Stimulated activated CD4-positive, alpha-beta T cell treated with anti-CD3 and anti-CD28 coated beads, Interleukin-4, amount 100 ng/mL, for 48 hours (primary cell): ENCODE data around the gene FRMD7.
"Not testable (repeated sequence)": the region's sequence is repeated elsewhere in the genome, so short reads cannot be mapped to it uniquely, and the experiment has no call there.

Source experiments
- DNase-seq, 2 donors: peaks; one replicate each; pipeline ENCODE4 v3.0.0-alpha.2; 2020; ENCODE audit warnings: low read depth in 2 of 2

Gene FRMD7

GRCh38 chrX:132093239-132093860 lies 34.5 kb downstream of the FRMD7 start:
- no peak for DNase-seq

GRCh38 chrX:132092439-132093065 lies 35.3 kb downstream of the FRMD7 start:
- peak; percentile 20 to 32 for DNase-seq

- DNase-seq = no peak
These were observed 37.2 kb downstream of the FRMD7 start for GRCh38 chrX:132090403-132091159.

- no peak for DNase-seq
These were observed 39.0 kb downstream of the FRMD7 start for GRCh38 chrX:132088864-132089263.

GRCh38 chrX:132086672-132087071 lies 41.1 kb downstream of the FRMD7 start:
- no peak for DNase-seq

DNA sequence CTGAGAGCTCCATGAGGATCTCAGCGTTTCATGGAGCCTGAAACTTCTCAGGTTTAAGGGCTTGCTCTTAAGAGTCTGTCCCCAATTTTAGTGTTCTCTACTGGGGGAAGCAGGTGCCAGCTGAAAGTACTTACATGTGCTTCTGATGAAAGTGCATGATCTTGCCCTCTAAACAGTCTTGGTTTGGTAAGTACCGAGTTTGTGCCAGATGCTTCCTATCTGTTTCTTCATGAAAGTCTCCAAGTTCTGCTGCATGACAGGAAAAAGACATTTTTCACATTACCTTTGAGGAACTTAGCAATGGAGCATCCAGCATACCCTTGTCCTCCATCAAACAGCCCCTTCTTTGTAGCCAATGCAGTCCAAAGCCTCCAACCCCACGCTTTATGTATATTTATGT lies 42.0 kb downstream of the FRMD7 start:
- DNase-seq = no peak

- no peak for DNase-seq
These were observed 49.9 kb downstream of the FRMD7 start for GRCh38 chrX:132077912-132078311.

- no peak for DNase-seq
These were observed 50.4 kb downstream of the FRMD7 start for GRCh38 chrX:132077414-132077813.

DNA sequence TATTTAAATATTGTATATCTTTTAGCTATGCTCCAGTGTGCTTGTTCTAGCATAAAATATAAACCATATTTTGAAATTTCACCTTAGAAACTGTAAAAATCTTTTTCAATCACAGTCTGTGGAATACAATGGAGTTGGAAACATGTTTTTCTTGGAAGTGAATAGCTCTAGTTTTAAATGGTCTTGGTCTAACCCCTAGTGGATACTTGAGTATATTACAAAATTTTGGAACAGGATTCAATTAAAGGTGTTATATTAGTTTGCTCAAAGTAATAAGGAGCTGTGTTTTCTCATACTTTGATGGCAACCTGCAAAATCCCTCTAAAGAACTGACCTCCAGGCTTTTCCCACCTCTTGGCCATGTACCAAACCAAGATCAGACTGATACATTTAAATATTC lies 56.6 kb downstream of the FRMD7 start:
- no peak for DNase-seq

DNA sequence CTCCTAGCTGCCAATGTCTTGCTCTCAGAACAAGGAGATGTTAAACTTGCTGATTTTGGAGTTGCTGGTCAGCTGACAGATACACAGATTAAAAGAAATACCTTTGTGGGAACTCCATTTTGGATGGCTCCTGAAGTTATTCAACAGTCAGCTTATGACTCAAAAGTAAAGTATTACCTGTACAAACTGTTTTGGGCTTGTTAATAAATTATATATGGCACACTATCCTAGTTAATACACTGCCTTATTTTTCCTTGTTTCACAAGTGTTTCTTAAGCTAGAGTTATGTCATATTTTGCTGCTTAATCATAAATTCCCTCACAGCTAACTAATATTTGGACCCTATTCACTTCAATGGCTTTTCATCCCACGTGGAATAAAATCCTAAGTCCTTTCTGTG lies 59.4 kb downstream of the FRMD7 start:
- DNase-seq = no peak

DNA sequence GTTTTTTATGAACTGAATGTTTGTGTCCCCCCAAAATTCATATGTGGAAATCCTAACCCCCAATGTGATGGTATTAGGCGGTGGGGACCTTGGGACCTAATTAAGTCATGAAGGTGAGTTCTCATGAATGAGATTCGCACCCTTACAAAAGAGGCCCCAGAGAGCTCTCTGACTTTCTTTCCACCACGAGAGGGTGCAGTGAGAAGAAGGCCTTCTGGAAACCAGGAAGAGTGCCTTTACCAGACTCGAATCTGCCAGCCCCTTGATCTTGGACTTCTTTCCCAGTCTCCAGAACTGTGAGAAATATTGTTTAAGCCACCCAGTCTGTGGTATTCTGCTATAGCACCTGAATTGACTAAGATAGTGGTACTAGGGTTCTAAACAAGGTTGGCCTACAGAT lies 64.0 kb downstream of the FRMD7 start:
- no peak for DNase-seq

DNA sequence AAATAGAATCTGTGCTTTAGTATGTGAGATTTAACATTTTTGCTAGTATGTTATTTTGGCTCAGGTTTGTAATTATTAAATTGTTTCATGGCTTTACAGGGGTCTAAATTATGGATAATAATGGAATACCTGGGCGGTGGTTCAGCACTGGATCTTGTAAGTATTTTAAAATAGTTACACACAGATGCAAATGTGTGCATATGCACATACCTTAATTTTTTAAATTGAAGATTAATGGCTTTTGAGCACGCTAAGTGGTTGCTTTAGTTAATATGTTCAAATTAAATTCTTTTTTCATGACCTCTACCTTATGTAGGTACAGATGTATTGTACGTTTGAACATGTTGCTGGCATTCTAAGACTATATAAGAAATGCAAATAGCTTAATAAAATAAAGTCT lies 64.5 kb downstream of the FRMD7 start:
- no peak for DNase-seq

GRCh38 chrX:132059973-132060540 lies 67.8 kb downstream of the FRMD7 start:
- DNase-seq = no peak

- DNase-seq = no peak
These were observed 68.8 kb downstream of the FRMD7 start for GRCh38 chrX:132058975-132059374.

DNA sequence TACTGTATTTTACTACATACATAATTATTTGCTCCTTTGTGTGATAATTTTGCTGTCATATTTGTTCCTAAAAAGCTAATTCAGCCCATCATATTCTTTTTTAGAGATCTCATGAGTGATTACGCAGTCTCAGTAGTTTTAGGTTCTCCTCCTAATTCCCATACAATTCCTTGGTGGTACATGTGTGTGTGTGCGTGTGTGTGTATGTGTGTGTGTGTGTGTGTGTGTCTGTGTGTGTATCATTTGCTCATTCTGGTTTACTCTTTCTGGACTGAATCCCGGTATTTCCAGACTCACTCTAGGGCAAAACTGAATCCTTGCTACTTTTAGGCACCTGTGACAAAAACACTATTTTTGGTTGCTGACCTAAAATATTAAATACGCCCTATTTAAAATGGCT lies 69.8 kb downstream of the FRMD7 start:
- no peak for DNase-seq

DNA sequence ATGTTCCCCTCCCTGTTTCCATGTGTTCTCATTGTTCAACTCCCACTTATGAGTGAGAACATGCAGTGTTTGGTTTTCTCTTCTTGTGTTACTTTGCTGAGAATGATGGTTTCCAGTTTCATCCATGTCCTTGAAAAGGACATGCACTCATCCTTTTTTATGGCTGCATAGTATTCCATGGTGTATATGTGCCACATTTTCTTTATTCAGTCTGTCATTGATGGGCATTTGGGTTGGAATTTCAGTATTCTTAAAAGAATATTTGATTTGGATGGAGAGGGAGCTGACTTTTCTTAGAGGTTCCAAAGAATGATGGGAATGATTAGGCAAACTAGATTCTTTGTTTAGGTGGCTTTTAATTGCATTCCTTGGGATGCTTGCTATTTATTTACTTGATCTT lies 76.0 kb downstream of the FRMD7 start:
- not testable (repeated sequence) for DNase-seq

- DNase-seq = no peak
These were observed 81.3 kb downstream of the FRMD7 start for GRCh38 chrX:132046533-132046932.

DNA sequence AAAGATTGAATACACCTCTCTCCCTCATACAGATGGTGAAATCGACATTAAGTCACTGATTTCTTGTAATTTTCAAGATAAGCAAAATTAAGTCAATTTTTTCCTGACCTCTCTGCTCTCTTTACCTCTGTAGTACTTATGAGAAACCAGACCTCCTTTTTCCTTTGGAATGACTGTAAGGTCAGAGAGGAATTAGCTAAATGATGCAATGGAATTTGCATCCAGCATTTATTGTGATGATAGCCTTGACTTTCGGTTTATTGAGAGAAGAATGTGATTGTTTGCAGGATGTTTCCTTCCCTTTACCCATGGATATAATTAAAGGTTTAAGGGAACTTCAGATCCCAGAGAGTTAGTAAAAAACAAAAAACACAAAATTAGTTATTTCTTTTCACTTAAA lies 82.4 kb downstream of the FRMD7 start:
- DNase-seq = no peak

DNA sequence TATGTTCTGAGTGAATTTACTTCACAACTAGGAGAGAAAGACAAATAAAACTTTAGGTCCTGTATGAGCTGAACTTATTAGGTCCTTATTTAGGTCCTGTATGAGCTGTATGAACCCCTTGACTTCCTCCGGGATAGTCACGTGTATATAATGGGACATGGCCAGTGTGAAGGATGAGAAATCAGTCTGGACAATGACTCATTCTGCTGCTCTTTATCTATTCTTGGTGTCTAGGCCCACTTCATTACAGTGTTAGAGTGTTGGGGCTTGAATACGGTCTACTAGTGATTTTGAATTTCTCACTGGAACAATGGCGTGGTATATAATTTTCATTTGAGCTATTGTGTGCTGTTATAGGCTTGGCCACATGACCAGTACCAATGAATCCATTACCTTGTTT lies 82.9 kb downstream of the FRMD7 start:
- no peak for DNase-seq

DNA sequence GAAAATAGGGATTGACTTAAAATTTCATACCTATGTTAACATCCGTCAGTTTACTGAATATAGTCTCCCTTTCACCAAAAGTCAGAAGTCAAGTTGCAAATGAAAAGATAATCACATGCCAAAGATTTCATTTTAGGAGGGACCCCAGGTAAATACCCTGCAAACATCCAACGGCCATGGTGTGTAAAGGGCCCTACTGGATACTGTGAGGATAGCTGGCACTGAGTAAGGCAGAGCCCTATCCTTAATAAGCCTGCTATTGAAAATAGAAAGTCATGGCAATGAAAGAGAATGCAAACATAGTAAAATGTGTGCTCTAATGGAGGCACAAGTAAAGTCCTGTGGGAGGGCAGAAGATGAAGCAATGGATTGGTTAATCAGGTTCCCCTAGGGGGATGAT lies 83.8 kb downstream of the FRMD7 start:
- no peak for DNase-seq

DNA sequence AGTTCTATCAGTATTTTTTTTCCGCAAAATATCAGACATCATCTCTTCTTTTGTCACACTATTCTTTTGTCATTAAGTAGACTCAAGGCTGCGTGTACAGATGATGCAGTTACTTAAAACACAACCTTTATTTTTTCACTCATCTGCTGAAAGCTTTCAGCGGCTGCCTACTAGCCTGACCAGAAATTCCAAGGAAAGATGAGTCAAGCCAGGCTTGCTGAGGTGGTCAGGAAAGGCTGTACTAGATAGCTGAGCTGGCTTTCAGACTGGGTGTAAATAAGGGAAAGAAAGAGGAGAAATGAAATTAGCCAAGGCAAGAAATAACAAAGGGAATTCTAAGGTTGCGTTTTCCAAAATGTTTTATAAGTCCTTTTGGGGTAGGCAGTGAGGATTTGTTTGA lies 86.8 kb downstream of the FRMD7 start:
- DNase-seq = no peak

DNA sequence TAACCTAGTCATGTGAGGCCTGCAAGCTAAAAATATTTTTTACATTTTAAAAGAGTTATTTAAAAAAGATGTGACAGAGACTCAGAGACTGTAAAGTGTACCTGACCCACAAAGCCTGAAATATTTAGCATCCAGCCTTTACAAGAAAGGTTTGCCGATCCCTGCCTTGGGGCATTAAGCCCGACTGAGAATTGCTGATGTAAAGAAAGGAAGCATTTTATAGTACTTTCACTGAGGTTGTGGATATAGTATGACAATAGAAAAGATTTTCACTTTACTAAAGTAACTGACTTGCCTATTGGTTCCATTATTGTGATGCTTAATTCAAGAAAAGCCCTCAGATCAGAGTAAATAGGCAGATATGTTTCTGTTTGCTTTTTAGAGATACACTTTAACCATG lies 87.8 kb downstream of the FRMD7 start:
- no peak for DNase-seq

GRCh38 chrX:132037479-132037993 lies 90.3 kb downstream of the FRMD7 start:
- DNase-seq = no peak
